Fibroblast of gingiva (primary cell): ENCODE measurements around the gene MSANTD7.
"Not testable (repeated sequence)": the region's sequence is repeated elsewhere in the genome, so short reads cannot be mapped to it uniquely, and the experiment has no call there.

ENCODE experiments used
- DNase-seq: peaks from one replicate; pipeline ENCODE4 v3.0.0-alpha.2; 2011; ENCODE audit warnings: low read depth

MSANTD7 gene, protein sequence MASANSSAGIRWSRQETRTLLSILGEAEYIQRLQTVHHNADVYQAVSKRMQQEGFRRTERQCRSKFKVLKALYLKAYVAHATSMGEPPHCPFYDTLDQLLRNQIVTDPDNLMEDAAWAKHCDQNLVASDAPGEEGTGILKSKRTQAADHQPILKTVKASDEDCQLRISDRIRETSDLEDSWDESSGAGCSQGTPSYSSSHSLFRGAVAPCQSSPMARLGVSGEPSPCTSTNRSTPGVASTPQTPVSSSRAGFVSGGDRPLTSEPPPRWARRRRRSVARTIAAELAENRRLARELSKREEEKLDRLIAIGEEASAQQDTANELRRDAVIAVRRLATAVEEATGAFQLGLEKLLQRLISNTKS

DNA sequence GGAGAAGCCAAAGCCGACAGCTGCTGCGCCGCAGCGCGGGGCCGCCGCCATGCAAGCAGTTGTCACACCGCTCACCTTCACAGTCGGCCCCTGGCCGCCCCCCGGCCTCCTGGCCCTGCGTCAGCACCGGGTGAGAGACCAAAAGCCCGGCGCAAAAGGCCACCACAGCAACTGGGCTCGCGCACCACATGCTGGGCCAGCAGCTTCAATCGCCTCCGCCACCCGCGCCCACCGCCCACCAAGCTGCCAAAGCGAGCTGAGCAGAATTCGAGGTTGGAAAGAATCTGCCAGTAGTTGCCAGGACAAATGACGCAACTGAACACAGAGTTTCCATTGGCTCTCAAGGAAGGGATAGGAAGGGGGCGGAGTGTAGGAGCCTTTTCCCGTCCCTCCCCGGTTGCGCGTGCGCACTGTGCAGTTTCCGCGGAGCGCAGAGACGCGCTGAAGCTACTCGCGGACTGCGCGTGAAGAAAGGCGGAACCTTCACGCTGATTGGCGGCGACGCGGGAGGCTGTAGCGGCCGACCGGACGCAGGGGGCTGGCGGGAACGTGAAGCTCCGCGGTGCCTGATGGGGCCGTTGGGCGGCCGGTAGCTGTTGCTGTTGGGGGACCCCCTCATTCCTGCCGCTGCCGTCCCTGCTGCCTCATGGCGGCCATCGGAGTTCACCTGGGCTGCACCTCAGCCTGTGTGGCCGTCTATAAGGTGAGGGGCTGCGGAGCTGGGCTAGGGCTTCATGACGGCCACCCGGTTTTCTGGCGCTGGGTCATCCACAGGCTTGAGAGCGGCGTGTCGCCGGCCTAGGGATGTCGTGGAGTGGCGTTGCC is at the start of gene MSANTD7, which contains the start of the genes CDNF and HSPA14:
MSANTD7 (plus strand) TSS at position 550 of the 825 bp plus-strand sequence. CDS start 3,979 bp downstream, outside the sequence.
CDNF (minus strand) TSS at position 281 of the 825 bp plus-strand sequence; CDS start at position 190, 91 bp downstream.
HSPA14 (plus strand) TSS at position 550 of the 825 bp plus-strand sequence; CDS start at position 647, 97 bp downstream.
- DNase-seq, result peak; percentile 99

DNA sequence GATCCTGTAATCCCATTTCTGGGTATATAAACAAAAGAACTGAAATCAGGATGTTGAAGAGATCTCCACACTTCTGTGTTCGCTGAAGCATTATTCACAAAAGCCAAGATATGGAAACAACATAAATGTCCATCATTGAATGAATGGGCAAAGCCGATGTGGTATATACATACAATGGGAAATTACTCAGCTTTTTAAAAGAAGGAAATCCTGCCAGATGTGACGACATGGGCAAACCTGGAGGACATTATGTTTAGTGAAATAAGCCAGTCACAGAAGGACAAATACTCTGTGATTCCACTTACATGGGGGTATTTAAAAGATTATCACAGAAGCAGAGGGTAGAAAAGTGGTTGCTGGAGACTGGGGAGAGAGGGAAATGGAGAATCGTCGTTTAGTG is 39.5 kb upstream of the MSANTD7 start:
- DNase-seq, result no peak

GRCh38 chr10:14800397-14800796 is 37.7 kb upstream of the MSANTD7 start:
- no peak for DNase-seq

DNA sequence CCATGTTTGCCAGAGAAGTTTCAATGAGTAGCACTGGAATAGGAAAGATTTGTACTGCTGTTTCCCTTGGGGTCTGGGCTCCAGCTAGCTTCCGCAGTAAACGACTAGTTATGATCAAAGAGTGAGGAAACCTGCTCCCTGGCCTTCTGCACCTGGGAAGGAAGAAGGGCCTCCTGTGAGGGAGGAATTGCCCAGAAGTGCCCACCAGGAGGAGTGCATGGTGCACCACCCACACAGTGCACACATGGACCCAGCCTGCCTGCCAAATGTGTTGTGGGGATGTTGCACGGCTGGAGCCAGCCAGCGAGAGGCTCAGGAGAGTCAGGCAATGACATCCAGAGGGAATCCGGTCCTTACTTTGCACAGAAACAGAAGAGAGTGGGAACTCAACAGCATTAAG is 36.4 kb upstream of the MSANTD7 start:
- no peak for DNase-seq

DNA sequence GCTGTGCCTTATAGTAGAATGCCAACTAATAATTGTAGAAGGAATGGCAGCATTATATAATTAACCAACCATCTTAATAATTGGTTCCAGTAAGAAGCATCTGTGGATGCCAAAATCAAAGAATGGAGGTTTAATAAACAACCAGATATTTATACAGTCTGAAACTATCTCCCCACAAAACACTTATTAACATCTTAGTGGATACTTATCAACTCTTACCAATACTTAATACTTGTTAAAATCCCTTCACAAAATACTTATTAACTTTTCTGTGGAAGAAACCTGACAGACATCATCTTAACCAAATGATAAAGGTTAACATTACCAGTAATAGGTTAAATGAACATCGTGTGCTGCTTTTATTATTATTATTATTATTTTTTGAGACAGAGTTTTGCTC is 34.3 kb upstream of the MSANTD7 start:
- no peak for DNase-seq

GRCh38 chr10:14806318-14806717 is 31.8 kb upstream of the MSANTD7 start:
- DNase-seq, result no peak

GRCh38 chr10:14810969-14811953 is 26.8 kb upstream of the MSANTD7 start:
- DNase-seq, result no peak

DNA sequence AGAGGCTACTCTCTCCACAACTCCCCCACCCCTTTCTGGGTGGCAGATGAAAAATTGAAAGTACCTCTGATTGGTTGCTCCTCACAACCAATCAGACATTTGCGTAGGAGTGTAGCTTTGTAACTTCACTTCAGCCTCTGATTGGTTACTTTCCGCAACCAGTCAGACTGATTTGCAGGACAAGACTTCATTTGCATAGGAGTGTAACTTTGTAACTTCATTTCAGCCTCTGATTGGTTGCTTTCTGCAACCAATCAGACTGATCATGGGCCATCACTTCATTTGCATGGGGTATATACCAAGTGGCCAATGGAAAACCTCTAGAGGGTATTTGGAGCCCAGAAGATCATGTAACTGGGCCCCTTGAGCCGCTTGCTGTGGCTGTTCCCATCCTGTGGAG is 25.8 kb upstream of the MSANTD7 start:
- peak; percentile 43 for DNase-seq

DNA sequence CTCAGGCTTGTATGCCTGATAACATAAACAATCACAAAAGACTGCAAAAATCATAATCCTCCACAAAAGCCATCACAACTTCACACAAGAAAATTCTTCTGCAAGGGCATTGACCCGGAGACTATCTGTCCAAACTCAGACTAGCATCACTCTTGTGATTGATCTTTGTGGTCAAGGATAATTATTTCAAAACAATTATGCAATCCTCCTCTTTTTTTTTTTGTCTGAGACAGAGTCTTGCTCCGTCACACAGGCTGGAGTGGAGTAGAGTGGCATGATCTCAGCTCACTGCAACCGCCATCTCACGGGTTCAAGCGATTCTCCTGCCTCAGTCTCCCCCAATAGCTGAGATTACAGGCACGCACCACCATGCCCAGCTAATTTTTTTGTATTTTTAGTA is 22.4 kb upstream of the MSANTD7 start:
- DNase-seq, result no peak

GRCh38 chr10:14816717-14817116 is 21.4 kb upstream of the MSANTD7 start:
- DNase-seq, result not testable (repeated sequence)

GRCh38 chr10:14820010-14820774 is 17.9 kb upstream of the MSANTD7 start:
- peak; percentile 90 for DNase-seq

GRCh38 chr10:14820775-14821154 is 17.3 kb upstream of the MSANTD7 start:
- DNase-seq, result no peak

DNA sequence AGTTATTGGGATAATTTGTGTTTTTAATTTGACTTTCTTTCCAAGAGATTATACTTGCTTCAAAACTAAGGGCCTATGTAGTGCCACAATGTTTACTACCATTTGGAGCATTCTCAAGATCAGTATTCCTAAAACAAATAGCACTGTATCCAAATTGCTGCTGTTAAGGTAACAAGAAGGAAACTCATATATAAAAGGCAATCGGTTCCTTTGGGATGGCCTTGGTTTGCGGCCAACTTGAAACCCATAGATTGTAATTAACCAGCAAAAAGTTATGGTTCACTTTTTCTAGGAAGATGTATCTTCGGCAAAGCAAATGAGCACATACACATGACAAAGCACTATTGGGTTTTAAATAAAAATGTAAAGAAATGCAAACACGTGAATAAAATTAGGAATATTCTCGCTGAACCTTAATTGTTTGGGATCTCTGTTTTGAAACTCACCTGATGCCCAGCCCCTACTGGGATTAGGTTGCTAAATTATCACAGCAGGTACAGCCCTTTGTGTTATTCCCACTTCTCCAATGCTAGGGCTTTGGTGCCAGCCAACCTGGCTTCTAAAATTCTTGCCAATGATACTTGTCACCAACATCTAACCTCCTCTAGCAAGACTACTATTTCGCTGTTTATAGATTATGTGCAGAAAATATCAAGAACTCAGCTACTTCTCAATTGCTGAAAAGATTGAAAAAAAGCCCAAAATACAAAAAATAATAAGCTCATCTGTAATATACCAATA is 16.3 kb upstream of the MSANTD7 start:
- DNase-seq, result no peak

DNA sequence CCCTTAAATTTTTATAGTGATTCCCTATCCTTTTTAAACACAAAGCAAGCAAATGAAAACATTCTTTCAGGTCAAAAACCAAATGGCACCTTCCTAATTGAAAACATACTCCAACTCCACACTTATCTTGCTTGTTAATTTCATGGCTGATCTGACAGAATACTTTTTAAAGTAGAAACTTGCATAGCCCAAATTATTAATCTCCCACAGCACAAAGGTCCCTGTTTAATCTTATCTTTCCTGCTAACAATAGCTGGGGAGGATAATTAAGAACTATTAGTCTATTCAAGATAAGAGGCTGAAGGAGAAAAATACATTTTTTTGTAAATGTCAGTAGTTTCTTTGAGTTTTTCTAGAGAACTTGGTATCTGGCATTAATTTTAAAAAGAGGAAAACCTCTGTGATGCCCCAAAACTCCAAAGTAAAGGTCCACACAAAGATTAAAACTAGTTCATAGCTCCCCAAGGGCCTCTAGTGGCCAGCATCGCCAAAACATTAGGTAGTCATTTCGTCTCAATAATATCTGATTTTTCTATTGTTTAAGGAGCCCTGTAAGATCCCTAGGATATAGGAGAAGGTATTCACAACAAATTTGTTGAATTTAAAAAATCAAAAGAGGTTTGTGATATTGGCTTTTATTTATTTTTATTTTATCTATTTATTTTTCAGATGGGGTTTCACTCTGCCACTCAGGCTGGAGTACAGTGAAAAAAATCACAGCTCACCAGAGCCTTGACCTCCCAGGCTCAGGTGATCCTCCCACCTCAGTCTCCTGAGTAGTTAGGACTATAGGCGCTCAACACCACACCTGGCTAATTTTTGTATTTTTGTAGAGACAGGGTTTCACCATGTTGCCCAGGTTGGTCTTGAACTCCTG is 15.0 kb upstream of the MSANTD7 start:
- peak; percentile 42 for DNase-seq

- no peak for DNase-seq
These were observed 14.1 kb upstream of the MSANTD7 start for GRCh38 chr10:14823966-14824365.

- no peak for DNase-seq
These were observed 11.9 kb upstream of the MSANTD7 start for GRCh38 chr10:14826076-14826829.

DNA sequence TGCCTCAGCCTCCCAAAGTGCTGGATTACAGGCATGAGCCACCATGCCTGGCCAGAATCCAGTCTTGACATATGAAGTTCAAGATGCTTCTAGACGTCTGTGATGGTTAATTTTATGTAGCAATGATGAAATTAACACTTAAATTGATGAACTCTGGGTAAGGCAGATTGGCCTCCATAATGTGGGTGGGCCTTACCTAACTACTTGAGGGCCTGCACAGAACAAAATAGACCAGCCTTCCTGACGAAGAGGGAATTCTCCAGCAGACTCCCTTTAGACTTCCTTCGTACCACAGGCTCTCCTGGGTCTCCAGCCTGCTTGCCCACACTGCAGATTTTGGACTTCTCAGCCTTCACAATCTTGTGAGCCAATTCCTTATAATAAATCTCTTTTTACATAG is 5.0 kb upstream of the MSANTD7 start:
- DNase-seq, result no peak

- DNase-seq, result no peak
These were observed 1.9 kb upstream of the MSANTD7 start for GRCh38 chr10:14836208-14836607.
